ENCODE data around the gene SOX14. TPM values are rescaled to one million over a fixed set of nuclear protein-coding genes. Genes with fewer than 3 reads are reported as not detected.

SOX14 gene
- total RNA-seq, 4 donors from 2014 or later, result not detected

DNA sequence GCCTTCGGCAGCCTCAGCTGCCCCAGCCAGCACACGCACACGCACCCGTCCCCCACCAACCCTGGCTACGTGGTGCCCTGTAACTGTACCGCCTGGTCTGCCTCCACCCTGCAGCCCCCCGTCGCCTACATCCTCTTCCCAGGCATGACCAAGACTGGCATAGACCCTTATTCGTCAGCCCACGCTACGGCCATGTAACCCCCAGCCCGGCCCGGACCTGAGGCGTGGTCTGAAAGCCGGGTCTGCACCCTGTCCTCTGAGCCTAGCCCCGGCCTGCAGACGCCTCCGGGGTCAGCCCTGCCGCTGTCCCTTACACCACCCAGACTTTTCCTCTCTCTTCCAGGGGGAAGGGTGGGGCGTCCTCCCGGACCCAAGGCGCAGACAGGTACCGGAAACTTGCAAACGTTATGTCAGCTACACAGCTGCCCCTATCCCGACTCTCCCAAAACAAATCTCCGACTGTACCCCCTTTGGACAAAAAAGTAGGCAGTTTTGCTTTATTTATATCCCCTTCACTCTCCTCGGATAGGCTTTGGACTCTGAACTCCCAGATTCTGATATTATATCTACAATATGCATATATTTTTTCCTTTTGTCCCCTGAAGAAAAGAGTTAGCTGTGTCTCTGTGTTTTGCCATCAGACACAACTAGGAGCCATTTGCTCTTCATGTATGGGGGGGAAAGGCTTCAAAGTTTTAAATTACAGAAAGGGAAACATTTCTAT lies 1.4 kb downstream of the SOX14 start:
- Histone ChIP-seq H3K36me3 (no peaks in the 10 kb centered on the region), H3K27ac (no peak overlapping the region), H3K4me3 (replicated peaks in 1 of 3) (no peak overlapping the region), H3K27me3 (peaks cover 31% of the 10 kb centered on the region), H3K9me3 (no peaks in the 10 kb centered on the region), H3K4me1 (peaks cover 15 to 43% of the 10 kb centered on the region in 2 donors)
- WGBS, 2 donors, result 4 to 8% methylated on average over 17 to 25 of the region's 27 CpGs
- intact Hi-C loops (cut with DNase I), result no loop called here
- TF ChIP-seq POLR2A (IDR thresholded peaks at IDR 0.05), result no peak
- TF ChIP-seq, protein P1, sequence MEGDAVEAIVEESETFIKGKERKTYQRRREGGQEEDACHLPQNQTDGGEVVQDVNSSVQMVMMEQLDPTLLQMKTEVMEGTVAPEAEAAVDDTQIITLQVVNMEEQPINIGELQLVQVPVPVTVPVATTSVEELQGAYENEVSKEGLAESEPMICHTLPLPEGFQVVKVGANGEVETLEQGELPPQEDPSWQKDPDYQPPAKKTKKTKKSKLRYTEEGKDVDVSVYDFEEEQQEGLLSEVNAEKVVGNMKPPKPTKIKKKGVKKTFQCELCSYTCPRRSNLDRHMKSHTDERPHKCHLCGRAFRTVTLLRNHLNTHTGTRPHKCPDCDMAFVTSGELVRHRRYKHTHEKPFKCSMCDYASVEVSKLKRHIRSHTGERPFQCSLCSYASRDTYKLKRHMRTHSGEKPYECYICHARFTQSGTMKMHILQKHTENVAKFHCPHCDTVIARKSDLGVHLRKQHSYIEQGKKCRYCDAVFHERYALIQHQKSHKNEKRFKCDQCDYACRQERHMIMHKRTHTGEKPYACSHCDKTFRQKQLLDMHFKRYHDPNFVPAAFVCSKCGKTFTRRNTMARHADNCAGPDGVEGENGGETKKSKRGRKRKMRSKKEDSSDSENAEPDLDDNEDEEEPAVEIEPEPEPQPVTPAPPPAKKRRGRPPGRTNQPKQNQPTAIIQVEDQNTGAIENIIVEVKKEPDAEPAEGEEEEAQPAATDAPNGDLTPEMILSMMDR (IDR thresholded peaks at IDR 0.05), result no peak
- DNase-seq, result no peak

DNA sequence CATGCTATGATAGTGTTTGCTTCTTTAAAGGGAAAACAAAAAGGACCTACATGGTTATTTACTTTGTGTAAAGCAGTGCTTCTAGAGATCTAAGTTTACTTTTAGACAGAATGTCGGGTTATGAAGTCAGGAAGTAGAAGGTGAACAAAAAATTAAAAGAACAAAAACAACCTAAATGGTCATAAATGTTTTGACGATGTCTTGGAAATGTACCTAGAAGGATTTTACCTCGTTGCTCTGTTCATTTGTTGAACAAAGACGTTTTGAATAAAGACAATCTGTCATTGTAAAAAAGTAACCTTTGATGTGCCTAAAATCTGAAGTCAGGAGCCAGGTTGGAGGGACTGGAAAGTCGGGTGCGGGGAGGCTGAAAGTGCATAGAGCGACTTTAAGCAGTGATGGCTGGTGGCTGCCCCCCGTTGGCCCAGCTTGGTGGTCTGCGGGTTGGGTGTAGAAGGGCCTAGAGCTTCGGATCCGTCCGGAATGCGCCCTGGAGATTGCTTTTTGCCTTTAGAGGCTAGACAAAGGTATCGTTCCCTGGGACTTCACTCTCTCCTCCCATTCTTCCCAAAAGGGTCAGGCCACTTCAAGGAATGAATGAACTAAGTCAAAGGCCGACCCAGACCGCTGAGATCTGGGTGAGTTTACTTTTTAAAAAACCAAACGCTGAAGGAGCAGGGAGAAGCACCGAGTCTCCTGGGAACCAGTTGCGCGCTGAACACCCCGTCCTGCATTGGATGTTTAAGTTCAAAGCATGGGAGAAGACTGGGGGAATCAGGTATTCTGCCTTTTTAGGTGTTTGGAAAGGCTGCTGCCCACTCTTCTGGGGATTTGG lies 2.1 kb downstream of the SOX14 start:
- no peak overlapping the region for H3K27ac ChIP-seq
- H3K27me3 ChIP-seq, result peaks cover 39% of the 10 kb centered on the region
- WGBS, 2 donors, result 5 to 8% methylated on average over 21 of the region's 21 CpGs
- no peak for DNase-seq
- H3K4me1 ChIP-seq, result peaks cover 23 to 51% of the 10 kb centered on the region in 2 donors
- TF ChIP-seq POLR2A (IDR thresholded peaks at IDR 0.05), result no peak
- TF ChIP-seq, protein P1 (IDR thresholded peaks at IDR 0.05), result no peak
- H3K36me3 ChIP-seq, result no peaks in the 10 kb centered on the region
- H3K9me3 ChIP-seq, result no peaks in the 10 kb centered on the region
- intact Hi-C loops (cut with DNase I), result no loop called here
- H3K4me3 ChIP-seq (replicated peaks in 1 of 3), result no peak overlapping the region

DNA sequence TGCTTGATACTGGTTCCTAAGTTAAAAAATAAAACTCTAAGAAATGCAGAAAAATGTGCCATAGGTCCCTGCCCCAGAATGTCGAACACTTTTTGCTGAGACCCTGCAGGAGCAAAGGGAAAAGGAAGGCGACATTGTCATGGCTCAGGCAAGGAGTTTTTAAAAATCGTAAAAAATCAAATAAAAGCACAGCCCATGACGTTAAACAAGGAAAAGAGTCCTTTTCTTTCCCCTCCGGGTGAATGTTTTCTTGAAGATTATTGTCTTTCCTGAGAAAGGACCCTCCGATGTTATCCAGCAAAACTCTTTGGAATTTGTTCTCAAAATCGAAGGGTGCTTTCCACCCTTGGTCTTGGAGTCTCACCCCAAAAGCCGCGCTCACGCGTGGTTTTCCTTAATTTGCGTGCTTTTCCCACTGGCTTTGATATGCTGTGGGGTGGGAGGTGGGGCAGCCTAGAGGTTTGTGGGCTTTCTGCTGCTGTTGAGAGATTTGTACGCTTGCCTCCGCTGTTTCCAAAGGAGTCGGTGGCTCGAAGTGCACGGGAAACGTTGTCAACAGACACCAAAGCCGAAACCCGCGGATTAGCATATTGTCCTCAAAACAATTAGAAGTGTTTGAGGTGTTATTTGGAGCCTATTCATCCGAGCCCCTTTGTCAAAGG lies 2.9 kb downstream of the SOX14 start:
- intact Hi-C loops (cut with DNase I), result no loop called here
- no peak overlapping the region for H3K27ac ChIP-seq
- peaks cover 30 to 58% of the 10 kb centered on the region in 2 donors for H3K4me1 ChIP-seq
- no peak overlapping the region for H3K4me3 ChIP-seq (replicated peaks in 1 of 3)
- no peaks in the 10 kb centered on the region for H3K36me3 ChIP-seq
- DNase-seq, result no peak
- TF ChIP-seq, protein P1 (IDR thresholded peaks at IDR 0.05), result no peak
- TF ChIP-seq POLR2A (IDR thresholded peaks at IDR 0.05), result no peak
- no peaks in the 10 kb centered on the region for H3K9me3 ChIP-seq
- H3K27me3 ChIP-seq, result peaks cover 46% of the 10 kb centered on the region
- WGBS, 2 donors, result 5 to 6% methylated on average over 22 of the region's 22 CpGs

DNA sequence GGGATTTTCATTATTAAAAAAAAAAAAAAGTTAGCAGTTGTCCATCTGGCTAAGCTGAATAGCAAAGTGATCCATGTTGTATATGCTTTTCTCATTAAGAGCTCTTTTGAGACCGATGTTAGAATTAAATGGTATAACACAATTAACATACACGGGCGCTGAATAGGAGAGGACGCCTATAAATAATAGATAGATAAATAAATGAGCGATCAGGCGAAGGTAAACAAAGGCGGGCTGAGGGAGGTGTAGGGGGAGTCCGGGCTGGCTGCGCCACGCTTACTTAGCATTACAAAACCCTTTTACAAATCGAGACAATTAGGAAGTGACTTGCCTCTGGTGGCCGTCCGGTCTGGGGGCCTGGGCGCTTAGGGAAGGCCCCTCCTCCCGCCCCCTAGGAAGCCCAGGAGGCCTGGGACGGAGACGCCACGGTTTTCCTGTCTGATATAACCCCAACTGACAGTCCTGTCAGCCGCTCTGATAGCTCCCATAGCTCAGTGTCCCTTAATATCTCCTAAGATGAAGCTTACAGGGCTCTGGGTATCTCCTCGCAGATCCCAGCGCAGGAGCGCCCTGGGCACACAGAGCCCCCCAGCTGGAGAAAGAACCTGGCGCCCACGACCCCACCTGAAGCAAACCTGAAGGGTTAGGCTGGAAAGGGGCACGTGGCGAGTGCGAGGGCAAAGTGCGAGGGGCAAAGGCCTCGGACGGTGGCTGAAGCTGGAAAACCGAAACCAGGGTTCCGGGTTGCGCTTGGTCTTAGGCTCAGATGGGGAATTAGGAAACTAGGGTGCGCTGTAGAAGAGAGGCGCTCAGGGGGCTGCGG lies 3.6 kb downstream of the SOX14 start:
- peak overlapping the region in 2 of 3 donors; percentile 3 to 13 for H3K4me3 ChIP-seq (replicated peaks in 1 of 3)
- no peak overlapping the region for H3K27ac ChIP-seq
- TF ChIP-seq, protein P1 (IDR thresholded peaks at IDR 0.05), result no peak
- TF ChIP-seq POLR2A (IDR thresholded peaks at IDR 0.05), result no peak
- DNase-seq, result no peak
- H3K9me3 ChIP-seq, result no peaks in the 10 kb centered on the region
- WGBS, 2 donors, result 3 to 8% methylated on average over 32 to 36 of the region's 36 CpGs
- peaks cover 52% of the 10 kb centered on the region for H3K27me3 ChIP-seq
- H3K36me3 ChIP-seq, result no peaks in the 10 kb centered on the region
- H3K4me1 ChIP-seq, result peaks cover 30 to 58% of the 10 kb centered on the region in 2 donors
- intact Hi-C loops (cut with DNase I), result no loop called here

Measured in thyroid gland (tissue), 4 donors.